SK-N-SH (cell line): ENCODE measurements around the gene SLC6A20.

Source experiments
- CTCF ChIP-seq: fragments of 200-600 bp; sonication (generic); IDR thresholded peaks from 2 replicates; pipeline ENCODE4 v1.6.1; 2017; ENCODE audit warnings: antibody characterized with exemption, mild to moderate bottlenecking, moderate library complexity
- EP300 ChIP-seq, 2 experiments: IDR thresholded peaks; 2 replicates each; pipeline versions ENCODE4 v1.4.0 to v1.6.1; 2012; ENCODE audit warnings: borderline replicate concordance in 1 of 2, low read depth in 1 of 2, low read length in 1 of 2
- FOXM1 ChIP-seq: IDR thresholded peaks from 2 replicates; pipeline ENCODE4 v1.4.0; 2012; ENCODE audit warnings: low read depth, mild to moderate bottlenecking
- MAX ChIP-seq: IDR thresholded peaks from 2 replicates; pipeline ENCODE4 v1.4.0; 2012; ENCODE audit warnings: low read depth
- PBX3 ChIP-seq: IDR thresholded peaks from 2 replicates; pipeline ENCODE4; 2012
- POLR2AphosphoS5 ChIP-seq: IDR thresholded peaks from 2 replicates; pipeline ENCODE4 v1.6.1; 2012; ENCODE audit warnings: low read depth, low read length
- RAD21 ChIP-seq: IDR thresholded peaks from 2 replicates; pipeline ENCODE4 v1.6.1; 2012; ENCODE audit warnings: mild to moderate bottlenecking, low read length
- RCOR1 ChIP-seq: fragments of 150-350 bp; IDR thresholded peaks from 2 replicates; pipeline ENCODE4 v1.6.1; 2017; ENCODE audit warnings: antibody characterized with exemption, low read length
- SIN3A ChIP-seq: IDR thresholded peaks from 2 replicates; pipeline ENCODE4 v1.6.1; 2012; ENCODE audit warnings: low read depth, mild to moderate bottlenecking, low read length, moderate library complexity, borderline replicate concordance
- USF2 ChIP-seq: fragments of 150-350 bp; IDR thresholded peaks from 2 replicates; pipeline ENCODE4 v1.6.1; 2017; ENCODE audit warnings: antibody characterized with exemption, low read length, low read depth, borderline replicate concordance
- YY1 ChIP-seq: IDR thresholded peaks from 2 replicates; pipeline ENCODE4 v1.4.0; 2012; ENCODE audit warnings: low read depth, mild to moderate bottlenecking
- TF ChIP-seq, protein P1 (sequence below): IDR thresholded peaks from 2 replicates; pipeline ENCODE4 v1.4.0; 2012; ENCODE audit warnings: low read depth, borderline replicate concordance

DNA sequence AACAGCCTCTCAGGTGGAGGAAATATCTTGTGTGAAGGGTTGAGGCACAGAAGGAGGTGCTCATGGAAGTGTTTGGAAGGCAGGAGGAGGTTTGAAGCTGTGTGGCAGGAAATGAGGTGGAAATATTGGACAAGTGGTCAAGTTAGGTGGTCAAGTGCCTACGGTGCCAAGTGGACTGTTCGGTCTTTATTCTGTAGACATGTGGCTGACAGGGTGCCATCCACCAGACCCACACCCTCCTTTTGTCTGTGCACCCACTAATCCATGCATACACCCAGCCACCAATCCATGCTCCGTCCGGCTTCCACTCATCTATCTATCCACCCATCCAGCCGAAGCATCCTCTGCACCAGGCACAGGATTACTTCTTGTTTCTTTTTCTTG lies 2.2 kb downstream of the SLC6A20 start:
- TF ChIP-seq POLR2AphosphoS5, result no peak
- no peak for TF ChIP-seq CTCF
- TF ChIP-seq SIN3A, result no peak
- no peak for TF ChIP-seq EP300 (IDR thresholded peaks at IDR 0.05; ENCODE audit: borderline replicate concordance in 1 of 2, low read depth in 1 of 2, low read length in 1 of 2)
- TF ChIP-seq USF2, result no peak
- TF ChIP-seq RAD21, result no peak
- TF ChIP-seq RCOR1, result no peak
- no peak for TF ChIP-seq MAX
- no peak for TF ChIP-seq YY1
- no peak for TF ChIP-seq FOXM1
- TF ChIP-seq, protein P1, sequence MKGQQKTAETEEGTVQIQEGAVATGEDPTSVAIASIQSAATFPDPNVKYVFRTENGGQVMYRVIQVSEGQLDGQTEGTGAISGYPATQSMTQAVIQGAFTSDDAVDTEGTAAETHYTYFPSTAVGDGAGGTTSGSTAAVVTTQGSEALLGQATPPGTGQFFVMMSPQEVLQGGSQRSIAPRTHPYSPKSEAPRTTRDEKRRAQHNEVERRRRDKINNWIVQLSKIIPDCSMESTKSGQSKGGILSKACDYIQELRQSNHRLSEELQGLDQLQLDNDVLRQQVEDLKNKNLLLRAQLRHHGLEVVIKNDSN, result no peak
- no peak for TF ChIP-seq PBX3
